ENCODE results near the gene KIF2C. TPM values are rescaled to one million over a fixed set of nuclear protein-coding genes. Genes with fewer than 3 reads are reported as not detected.

KIF2C gene
- total and polyA plus RNA-seq, 9 of the 15 experiments (the other 6 are each of a cell fraction or from before 2014, with no cell fraction given) = 84.9 to 226 (median 169) TPM

GRCh38 chr1:44807364-44808062 is 67.9 kb downstream of the KIF2C start (continued):
- no peak for TF ChIP-seq MED1 (CRISPR knock-in tag; IDR thresholded peaks at IDR 0.05; ENCODE audit: borderline replicate concordance)
- no peak for TF ChIP-seq BRCA1 (IDR thresholded peaks at IDR 0.05)
- TF ChIP-seq BRCA1 (CRISPR knock-in tag; IDR thresholded peaks at IDR 0.05) = no peak
- TF ChIP-seq NCOA1 (IDR thresholded peaks at IDR 0.05; ENCODE audit: low read depth) = peak; percentile 85
- peak; percentile 99 for TF ChIP-seq FOSL1 (tag; conservative IDR thresholded peaks at IDR 0.05)
- no peak for TF ChIP-seq POLR3A (IDR thresholded peaks at IDR 0.05; ENCODE audit: borderline replicate concordance, extremely low read depth, insufficient read depth, insufficient read length)
- TF ChIP-seq HDAC8 (tag; IDR thresholded peaks at IDR 0.05) = peak; percentile 92
- no peak for TF ChIP-seq PCBP1 (IDR thresholded peaks at IDR 0.05; ENCODE audit: low read depth, low read length, poor library complexity, severe bottlenecking)
- no peak for TF ChIP-seq CGGBP1 (CRISPR knock-in tag; IDR thresholded peaks at IDR 0.05)
- no peak for TF ChIP-seq E4F1 (CRISPR knock-in tag; IDR thresholded peaks at IDR 0.05; ENCODE audit: borderline replicate concordance)
- TF ChIP-seq MYC (IDR thresholded peaks at IDR 0.05; ENCODE audit: low read depth, low read length) = peak; percentile 95
- TF ChIP-seq MYC (CRISPR knock-in tag; IDR thresholded peaks at IDR 0.05; ENCODE audit: borderline replicate concordance, low read depth) = peak; percentile 54; the same call in 1 of the 2 replicates
- TF ChIP-seq PATZ1 (CRISPR knock-in tag; IDR thresholded peaks at IDR 0.05; ENCODE audit: borderline replicate concordance) = no peak
- TF ChIP-seq FOS (IDR thresholded peaks at IDR 0.05; ENCODE audit: extremely low read depth, insufficient read length) = no peak
- TF ChIP-seq SOX6 (IDR thresholded peaks at IDR 0.05) = peak; percentile 88
- no peak for TF ChIP-seq ZNF217 (CRISPR knock-in tag; IDR thresholded peaks at IDR 0.05)
- peak; percentile 88 for TF ChIP-seq RHOXF2B (CRISPR knock-in tag; conservative IDR thresholded peaks at IDR 0.05)
- TF ChIP-seq ZFX (CRISPR knock-in tag; IDR thresholded peaks at IDR 0.05) = peak; percentile 80
- no peak for TF ChIP-seq ZBTB5 (IDR thresholded peaks at IDR 0.05)
- TF ChIP-seq NR1H2 (CRISPR knock-in tag; IDR thresholded peaks at IDR 0.05) = no peak; the same call in 1 of the 2 replicates
- TF ChIP-seq CHD2 (IDR thresholded peaks at IDR 0.05; ENCODE audit: low read depth, low read length) = 0 out of 2 replicates have a peak, but pooled peaks have one; percentile 41

Measured in K562 (cell line).